A673 (cell line): ENCODE results near the gene CAMK1D. TPM values are rescaled to one million over a fixed set of nuclear protein-coding genes. Genes with fewer than 3 reads are reported as not detected.

ENCODE experiments used
- BruUV-seq: library from RNA; stranded (reverse); fragments of 400-500 nt; replicated peaks from 2 replicates; lab custom pipeline; 2021; lab: Mats Ljungman, UMichigan
- CTCF ChIA-PET: fragments of 300-600 bp; sonication (Branson Sonifier 250); formaldehyde crosslinking; loops from one replicate; lab custom pipeline; 2022; ENCODE audit warnings: antibody characterized with exemption; lab: Charles Lee
- POLR2A ChIA-PET: fragments of 300-600 bp; sonication (Branson Sonifier 250); formaldehyde crosslinking; loops from one replicate; lab custom pipeline; 2022; ENCODE audit warnings: antibody characterized with exemption; ENCODE audit not compliant: low non-redundant PET; lab: Charles Lee
- DNase-seq: peaks from one replicate; pipeline ENCODE4 v3.0.0-alpha.2; 2015; ENCODE audit warnings: low spot score
- H3K27ac ChIP-seq: fragments of 200-600 bp; sonication (generic); 2 replicates; pipeline ENCODE4 v1.5.1; 2016; ENCODE audit warnings: mixed run types, low read depth, mild to moderate bottlenecking, mixed read lengths, antibody characterized with exemption, low read length; ENCODE audit not compliant: poor library complexity, severe bottlenecking
- H3K27me3 ChIP-seq: fragments of 200-600 bp; sonication (generic); replicated peaks from 2 replicates; pipeline ENCODE4 v1.6.1; 2017; ENCODE audit warnings: mixed run types, low read depth, mild to moderate bottlenecking, mixed read lengths, antibody characterized with exemption, low read length; ENCODE audit not compliant: insufficient read depth, poor library complexity
- H3K36me3 ChIP-seq: fragments of 200-600 bp; sonication (generic); 2 replicates; pipeline ENCODE4 v1.6.1; 2016; ENCODE audit warnings: mixed run types, mild to moderate bottlenecking, mixed read lengths, antibody characterized with exemption, low read length; ENCODE audit not compliant: insufficient read depth, poor library complexity, severe bottlenecking
- H3K4me1 ChIP-seq: fragments of 200-600 bp; sonication (generic); 2 replicates; pipeline ENCODE4 v1.6.1; 2017; ENCODE audit warnings: mixed run types, mild to moderate bottlenecking, mixed read lengths, antibody characterized with exemption, low read length; ENCODE audit not compliant: insufficient read depth, poor library complexity, severe bottlenecking
- H3K4me3 ChIP-seq: fragments of 200-600 bp; sonication (generic); 2 replicates; pipeline ENCODE4 v1.5.1; 2016; ENCODE audit warnings: low read depth, mixed run types, mild to moderate bottlenecking, mixed read lengths, low read length; ENCODE audit not compliant: poor library complexity, severe bottlenecking
- H3K9me3 ChIP-seq: fragments of 200-600 bp; sonication (generic); 2 replicates; pipeline ENCODE4 v1.6.1; 2016; ENCODE audit warnings: mixed run types, low read depth, mild to moderate bottlenecking, mixed read lengths, antibody characterized with exemption, low read length; ENCODE audit not compliant: poor library complexity, severe bottlenecking
- EZH2 ChIP-seq: fragments of 200-600 bp; sonication (generic); IDR thresholded peaks from 2 replicates; pipeline ENCODE4 v1.6.1; 2017; ENCODE audit warnings: borderline replicate concordance, low read depth, mild to moderate bottlenecking, mixed read lengths, antibody characterized with exemption, low read length; ENCODE audit not compliant: poor library complexity, severe bottlenecking
- intact Hi-C: fragments of 100-400 bp; cut with micrococcal nuclease; formaldehyde crosslinking; loops from one replicate; pipeline ENCODE4 v1.10.0; 2022; ENCODE audit not compliant: unreplicated experiment
- total RNA-seq: library from RNA; stranded (reverse); gene quantifications from 2 replicates; pipeline ENCODE4 v1.2.3, GENCODE V29; 2021
- TF ChIP-seq, protein P1 (sequence below): fragments of 300-800, 200-600 bp; sonication (generic); conservative IDR thresholded peaks from 2 replicates; pipeline ENCODE4 v1.5.1; 2017; ENCODE audit warnings: low read depth, mild to moderate bottlenecking, antibody characterized with exemption, low read length, moderate library complexity, mixed read lengths

Gene CAMK1D
- total RNA-seq, 1 experiment from 2014 or later, result 23.7 TPM

DNA sequence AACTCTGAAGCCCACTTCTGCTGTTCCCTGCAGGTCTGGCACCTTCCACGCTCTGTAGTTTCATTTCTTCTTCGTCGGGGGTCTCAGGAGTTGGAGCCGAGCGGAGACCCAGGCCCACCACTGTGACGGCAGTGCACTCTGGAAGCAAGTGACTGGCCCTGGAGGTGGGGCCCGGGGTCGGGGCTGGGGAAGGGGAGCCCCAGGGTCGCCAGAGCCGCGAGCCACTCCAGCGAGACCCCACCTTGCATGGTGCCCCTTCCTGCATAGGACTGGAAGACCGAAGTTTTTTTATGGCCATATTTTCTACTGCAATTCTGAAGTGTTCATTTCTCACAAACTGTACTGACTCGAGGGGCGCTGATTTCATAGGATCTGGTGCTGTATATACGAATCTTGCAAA lies 479.4 kb downstream of the CAMK1D start:
- ChIA-PET CTCF (no interaction called here), POLR2A (no interaction called here)
- intact Hi-C loops, result no loop called here
- TF ChIP-seq, protein P1, sequence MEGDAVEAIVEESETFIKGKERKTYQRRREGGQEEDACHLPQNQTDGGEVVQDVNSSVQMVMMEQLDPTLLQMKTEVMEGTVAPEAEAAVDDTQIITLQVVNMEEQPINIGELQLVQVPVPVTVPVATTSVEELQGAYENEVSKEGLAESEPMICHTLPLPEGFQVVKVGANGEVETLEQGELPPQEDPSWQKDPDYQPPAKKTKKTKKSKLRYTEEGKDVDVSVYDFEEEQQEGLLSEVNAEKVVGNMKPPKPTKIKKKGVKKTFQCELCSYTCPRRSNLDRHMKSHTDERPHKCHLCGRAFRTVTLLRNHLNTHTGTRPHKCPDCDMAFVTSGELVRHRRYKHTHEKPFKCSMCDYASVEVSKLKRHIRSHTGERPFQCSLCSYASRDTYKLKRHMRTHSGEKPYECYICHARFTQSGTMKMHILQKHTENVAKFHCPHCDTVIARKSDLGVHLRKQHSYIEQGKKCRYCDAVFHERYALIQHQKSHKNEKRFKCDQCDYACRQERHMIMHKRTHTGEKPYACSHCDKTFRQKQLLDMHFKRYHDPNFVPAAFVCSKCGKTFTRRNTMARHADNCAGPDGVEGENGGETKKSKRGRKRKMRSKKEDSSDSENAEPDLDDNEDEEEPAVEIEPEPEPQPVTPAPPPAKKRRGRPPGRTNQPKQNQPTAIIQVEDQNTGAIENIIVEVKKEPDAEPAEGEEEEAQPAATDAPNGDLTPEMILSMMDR, result no peak
- no peak for TF ChIP-seq EZH2
- no peak for DNase-seq
- Histone ChIP-seq H3K4me1 (peaks cover 13% of the 10 kb centered on the region), H3K27me3 (no peaks in the 10 kb centered on the region), H3K36me3 (no peaks in the 10 kb centered on the region), H3K4me3 (no peak overlapping the region), H3K27ac (no peak overlapping the region), H3K9me3 (no peaks in the 10 kb centered on the region)
- BruUV-seq, result no TSS peak

DNA sequence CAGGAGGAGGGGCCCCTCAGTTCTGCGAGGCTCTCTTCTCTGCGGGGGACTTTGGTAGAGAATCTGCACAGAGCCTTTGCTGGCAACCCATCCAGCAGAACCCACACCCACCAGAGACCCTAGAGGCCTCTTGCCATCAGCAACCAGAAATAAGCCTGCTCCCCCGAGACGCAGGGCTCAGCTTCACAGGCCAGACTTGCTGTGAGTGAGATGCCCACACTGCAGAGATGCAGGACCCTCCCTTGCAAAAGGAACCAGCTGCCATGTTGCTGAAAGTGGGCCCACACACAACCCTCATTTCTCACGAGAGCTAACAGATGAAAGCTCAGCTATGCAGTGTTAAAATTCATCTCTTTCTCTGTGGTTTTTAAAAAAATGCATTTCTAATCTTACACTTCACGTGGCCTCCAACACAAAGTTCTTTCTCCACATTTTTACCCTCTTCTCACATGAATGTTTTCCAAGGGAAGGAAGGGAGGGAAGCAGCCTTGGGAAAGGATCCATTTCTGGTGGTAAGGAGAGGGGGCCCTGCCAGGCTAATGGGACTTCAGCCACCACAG lies 480.6 kb downstream of the CAMK1D start:
- no peak for DNase-seq

DNA sequence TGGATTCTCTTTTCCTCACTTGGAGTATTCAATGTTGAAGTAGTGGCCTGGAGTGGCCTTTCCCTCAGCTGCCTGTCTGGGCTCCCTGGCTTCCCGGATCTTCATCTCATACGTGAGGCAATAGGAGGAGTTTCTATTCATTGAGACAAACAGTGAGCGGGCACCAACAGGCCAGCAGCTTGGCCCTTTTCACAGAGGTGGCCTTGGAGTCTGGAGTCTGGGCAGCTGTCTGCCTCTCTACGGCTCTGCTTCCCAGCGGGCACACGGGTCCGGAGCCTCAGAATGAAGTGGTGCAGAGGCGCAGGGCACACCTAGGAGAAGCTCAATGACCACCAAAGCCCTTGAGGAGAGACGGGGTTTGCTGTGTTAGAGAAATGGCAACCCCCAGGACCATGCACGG lies 482.7 kb downstream of the CAMK1D start:
- no TSS peak for BruUV-seq
- H3K9me3 ChIP-seq, result no peaks in the 10 kb centered on the region
- no peaks in the 10 kb centered on the region for H3K27me3 ChIP-seq
- no peak overlapping the region for H3K4me3 ChIP-seq
- CTCF ChIA-PET, result no interaction called here
- H3K27ac ChIP-seq, result no peak overlapping the region
- no peak for DNase-seq
- no peaks in the 10 kb centered on the region for H3K36me3 ChIP-seq
- POLR2A ChIA-PET, result no interaction called here
- intact Hi-C loops, result no loop called here
- no peak for TF ChIP-seq EZH2
- TF ChIP-seq, protein P1, result no peak
- no peaks in the 10 kb centered on the region for H3K4me1 ChIP-seq

More for the DNA sequence above, 480.6 kb downstream of the CAMK1D start:
- intact Hi-C loops, result no loop called here
- TF ChIP-seq, protein P1, result no peak
- no peak for TF ChIP-seq EZH2
- Histone ChIP-seq H3K4me1 (peaks cover 10% of the 10 kb centered on the region), H3K36me3 (no peaks in the 10 kb centered on the region), H3K4me3 (no peak overlapping the region), H3K27me3 (no peaks in the 10 kb centered on the region), H3K27ac (no peak overlapping the region), H3K9me3 (no peaks in the 10 kb centered on the region)
- no TSS peak for BruUV-seq
- ChIA-PET POLR2A (no interaction called here), CTCF (no interaction called here)
